NCI-H748 (cell line): ENCODE measurements around the gene ADAM10.
"Not testable (repeated sequence)": the region's sequence is repeated elsewhere in the genome, so short reads cannot be mapped to it uniquely, and the experiment has no call there.

ENCODE experiments used
- DNase-seq: peaks from one replicate; lab custom pipeline; 2025; ENCODE audit not compliant: unreplicated experiment; lab: John Stamatoyannopoulos, UW

Gene ADAM10

GRCh38 chr15:58749532-58750337, at the start of gene ADAM10:
Gene ADAM10, minus strand, starts transcription at chr15:58749707. Its CDS starts 173 bp downstream, at chr15:58749534.
- peak; percentile 98 for DNase-seq

- no peak for DNase-seq
Observed at GRCh38 chr15:58797505-58797904, 48.0 kb upstream of the ADAM10 start.

- no peak for DNase-seq
Observed at GRCh38 chr15:58795825-58796224, 46.3 kb upstream of the ADAM10 start.

- no peak for DNase-seq
Observed at GRCh38 chr15:58793862-58794261, 44.4 kb upstream of the ADAM10 start.

- no peak for DNase-seq
Observed at GRCh38 chr15:58788056-58788710, 38.7 kb upstream of the ADAM10 start.

GRCh38 chr15:58785355-58785754, 35.8 kb upstream of the ADAM10 start:
- DNase-seq, result no peak

GRCh38 chr15:58779554-58779953, 30.0 kb upstream of the ADAM10 start:
- DNase-seq, result no peak

GRCh38 chr15:58777107-58777506, 27.6 kb upstream of the ADAM10 start:
- DNase-seq, result no peak

GRCh38 chr15:58775402-58775801, 25.9 kb upstream of the ADAM10 start:
- no peak for DNase-seq

GRCh38 chr15:58773024-58773423, 23.5 kb upstream of the ADAM10 start:
- DNase-seq, result no peak

GRCh38 chr15:58771621-58772250, 22.2 kb upstream of the ADAM10 start:
- DNase-seq, result peak; percentile 58

GRCh38 chr15:58770857-58771620, 21.5 kb upstream of the ADAM10 start, which contains the start of gene MINDY2:
Gene MINDY2, plus strand, starts transcription at chr15:58771302. Its CDS starts 94 bp downstream, at chr15:58771396.
- DNase-seq, result peak; percentile 98

- DNase-seq, result peak; percentile 64
Observed at GRCh38 chr15:58770519-58770856, 21.0 kb upstream of the ADAM10 start.

GRCh38 chr15:58768601-58769004, 19.1 kb upstream of the ADAM10 start:
- DNase-seq, result not testable (repeated sequence)

- DNase-seq, result no peak
Observed at GRCh38 chr15:58766290-58766689, 16.8 kb upstream of the ADAM10 start.

- DNase-seq, result no peak
Observed at GRCh38 chr15:58764468-58764867, 15.0 kb upstream of the ADAM10 start.

- DNase-seq, result peak; percentile 61
Observed at GRCh38 chr15:58762731-58763130, 13.2 kb upstream of the ADAM10 start.

GRCh38 chr15:58762285-58762684, 12.8 kb upstream of the ADAM10 start:
- no peak for DNase-seq

- no peak for DNase-seq
Observed at GRCh38 chr15:58761010-58761388, 11.5 kb upstream of the ADAM10 start.

GRCh38 chr15:58760385-58761009, 11.0 kb upstream of the ADAM10 start:
- DNase-seq, result no peak

GRCh38 chr15:58758141-58758540, 8.6 kb upstream of the ADAM10 start:
- DNase-seq, result no peak
